MM.1S (cell line): ENCODE measurements around the gene SMIM38.

Experiments
- CTCF ChIP-seq: fragments of 300-600 bp; sonication (generic); IDR thresholded peaks from 2 replicates; pipeline ENCODE4 v1.5.1; 2016; ENCODE audit warnings: antibody characterized with exemption, low read length, mixed read lengths
- EZH2 ChIP-seq: fragments of 300-600 bp; sonication (generic); optimal IDR thresholded peaks from 2 replicates; pipeline ENCODE3; 2017; ENCODE audit warnings: low read depth, mild to moderate bottlenecking, antibody characterized with exemption, low read length, mixed read lengths
- EZH2phosphoT487 ChIP-seq: fragments of 300-600 bp; sonication (generic); IDR thresholded peaks from 2 replicates; pipeline ENCODE4 v1.6.1; 2018; ENCODE audit warnings: antibody characterized with exemption, low read length

DNA sequence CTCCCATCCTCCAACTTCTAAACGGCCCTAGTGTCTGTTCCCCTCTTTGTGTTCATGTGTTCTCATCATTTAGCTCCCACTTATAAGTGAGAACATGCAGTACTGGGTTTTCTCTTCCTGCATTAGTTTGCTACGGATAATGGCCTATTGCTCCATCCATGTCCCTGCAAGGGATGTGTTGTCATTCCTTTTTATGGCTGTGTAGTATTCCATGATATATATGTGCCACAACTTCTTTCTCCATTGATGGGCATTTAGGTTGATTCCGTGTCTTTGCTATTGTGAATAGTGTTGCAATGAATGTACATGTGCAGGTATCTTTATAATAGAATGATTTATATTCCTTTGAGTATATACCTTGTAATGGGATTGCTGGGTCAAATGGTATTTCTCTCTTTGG lies 5.6 kb upstream of the SMIM38 start:
- TF ChIP-seq CTCF (no peak), EZH2 (no peak), EZH2phosphoT487 (no peak)
